CD14-positive monocyte (primary cell): Measurements from ENCODE around the gene DENND1B. TPM values are rescaled to one million over a fixed set of nuclear protein-coding genes. Genes with fewer than 3 reads are reported as not detected.

ENCODE experiments used
- DNase-seq, 3 donors: peaks; one replicate each; pipeline ENCODE4 v3.0.0-alpha.2; 2011 to 2022
- H2AFZ ChIP-seq: 2 replicates; pipeline ENCODE4 v1.6.0; 2012; ENCODE audit warnings: mild to moderate bottlenecking, low read depth, low read length, inconsistent platforms; ENCODE audit not compliant: insufficient read depth, poor library complexity, severe bottlenecking
- H3K27ac ChIP-seq, 2 donors: 1 replicate in 1 of 2; 2 replicates in 1 of 2; pipeline ENCODE4 v1.5.1; 2012 to 2013; ENCODE audit warnings: low read length in 2 of 2, control low read depth in 1 of 2, inconsistent platforms in 1 of 2, low read depth in 1 of 2, mild to moderate bottlenecking in 1 of 2
- H3K27me3 ChIP-seq, 2 donors: one replicate each; pipeline versions ENCODE4 v1.6.0 to v1.6.1; 2011 to 2013; ENCODE audit warnings: low read length in 2 of 2; ENCODE audit not compliant: control insufficient read depth in 2 of 2, insufficient read depth in 2 of 2
- H3K36me3 ChIP-seq, 2 donors: replicated peaks in 1 of 2; 1 replicate in 1 of 2; 2 replicates in 1 of 2; pipeline versions ENCODE4 v1.5.1 to v1.6.1; 2012 to 2013; ENCODE audit warnings: low read length in 2 of 2, control low read depth in 1 of 2, inconsistent platforms in 1 of 2, mild to moderate bottlenecking in 1 of 2; ENCODE audit not compliant: insufficient read depth in 2 of 2, control insufficient read depth in 1 of 2
- H3K4me1 ChIP-seq, 2 donors: 1 replicate in 1 of 2; 2 replicates in 1 of 2; pipeline versions ENCODE4 v1.5.1 to v1.6.1; 2012 to 2013; ENCODE audit warnings: low read length in 2 of 2, control low read depth in 1 of 2, inconsistent platforms in 1 of 2, mild to moderate bottlenecking in 1 of 2, moderate library complexity in 1 of 2; ENCODE audit not compliant: insufficient read depth in 2 of 2, control insufficient read depth in 1 of 2
- H3K4me2 ChIP-seq: replicated peaks from 2 replicates; pipeline ENCODE3; 2012; ENCODE audit warnings: low read length, moderate library complexity, mild to moderate bottlenecking; ENCODE audit not compliant: poor library complexity, severe bottlenecking; ENCODE audit errors: extremely low read depth
- H3K4me3 ChIP-seq, 3 experiments: fragments of 200-600 bp in 1 of 3; sonication (generic) in 1 of 3; replicated peaks in 1 of 3; 1 replicate in 2 of 3; 2 replicates in 1 of 3; pipeline ENCODE4 v1.5.1; 2011 to 2013; ENCODE audit warnings: low read length in 3 of 3, mild to moderate bottlenecking in 3 of 3, control low read depth in 2 of 3, low read depth in 2 of 3, inconsistent platforms in 1 of 3, moderate library complexity in 1 of 3
- H3K79me2 ChIP-seq: 2 replicates; pipeline ENCODE4 v1.6.0; 2012; ENCODE audit warnings: mild to moderate bottlenecking, control low read depth, inconsistent platforms, low read length, moderate library complexity; ENCODE audit not compliant: insufficient read depth
- H3K9ac ChIP-seq: 2 replicates; pipeline ENCODE4 v1.6.0; 2017; ENCODE audit warnings: low read length, mild to moderate bottlenecking; ENCODE audit not compliant: insufficient read depth, poor library complexity, severe bottlenecking
- H3K9me3 ChIP-seq, 2 donors: replicated peaks in 1 of 2; 1 replicate in 1 of 2; 2 replicates in 1 of 2; pipeline versions ENCODE4 v1.5.1 to v1.6.1; 2012 to 2013; ENCODE audit warnings: low read length in 2 of 2, control low read depth in 1 of 2; ENCODE audit not compliant: control insufficient read depth in 1 of 2, insufficient read depth in 1 of 2
- H4K20me1 ChIP-seq: 2 replicates; pipeline ENCODE4 v1.6.0; 2012; ENCODE audit warnings: mild to moderate bottlenecking, low read length, control low read depth, moderate library complexity; ENCODE audit not compliant: insufficient read depth
- H3K27ac Mint-ChIP-seq, 7 donors: one replicate each; pipeline ENCODE4 v1.8.0; 2020; ENCODE audit warnings: mild to moderate bottlenecking in 7 of 7, mixed read lengths in 7 of 7, moderate library complexity in 6 of 7, inconsistent platforms in 2 of 7
- H3K27me3 Mint-ChIP-seq, 3 donors: one replicate each; pipeline ENCODE4 v1.8.0; 2021 to 2022; ENCODE audit warnings: low read depth in 3 of 3, mild to moderate bottlenecking in 3 of 3, mixed read lengths in 3 of 3, moderate library complexity in 3 of 3, inconsistent platforms in 1 of 3
- H3K36me3 Mint-ChIP-seq, 2 donors: one replicate each; pipeline ENCODE4 v1.8.0; 2020; ENCODE audit warnings: mixed read lengths in 2 of 2, inconsistent platforms in 1 of 2, mild to moderate bottlenecking in 1 of 2
- H3K4me1 Mint-ChIP-seq: one replicate; pipeline ENCODE4 v1.8.0; 2020; ENCODE audit warnings: mild to moderate bottlenecking, mixed read lengths
- H3K4me3 Mint-ChIP-seq, 2 donors: one replicate each; pipeline ENCODE4 v1.8.0; 2020; ENCODE audit warnings: mild to moderate bottlenecking in 2 of 2, mixed read lengths in 2 of 2, moderate library complexity in 1 of 2
- H3K9me3 Mint-ChIP-seq, 7 donors: one replicate each; pipeline ENCODE4 v1.8.0; 2020 to 2022; ENCODE audit warnings: mixed read lengths in 7 of 7, mild to moderate bottlenecking in 6 of 7, moderate library complexity in 6 of 7, inconsistent platforms in 2 of 7
- WGBS: methylation state at CpG from one replicate; pipeline ENCODE4 v1.1.5; 2013; ENCODE audit warnings: missing lambda C conversion rate; ENCODE audit not compliant: insufficient coverage; 5-methylcytosine and 5-hydroxymethylcytosine counted together
- intact Hi-C, 2 donors: fragments of 100-400 bp; cut with micrococcal nuclease; formaldehyde crosslinking; loops; one replicate each; pipeline versions ENCODE4 v1.15.0 to v1.15.1; 2023
- polyA plus RNA-seq, 3 donors: library from polyadenylated mRNA; depleted of rRNA in 1 of 3; unstranded in 2 of 3; stranded (reverse) in 1 of 3; fragments of 300-500 nt in 2 of 3; fragments of >200 nt in 1 of 3; fragmentation: Illumina TruSeq in 2 of 3; gene quantifications; 1 replicate in 2 of 3; 2 replicates in 1 of 3; pipeline ENCODE4 v1.2.3, GENCODE V29; 2012 to 2021
- TF ChIP-seq, protein P1 (sequence below): fragments of 200-600 bp; IDR thresholded peaks from one replicate; pipeline ENCODE4 v1.8.0; 2022; ENCODE audit warnings: antibody characterized with exemption, mild to moderate bottlenecking

Gene DENND1B
- polyA plus RNA-seq, 3 donors, result 3.0 to 8.2 (median 5.7) TPM

DNA sequence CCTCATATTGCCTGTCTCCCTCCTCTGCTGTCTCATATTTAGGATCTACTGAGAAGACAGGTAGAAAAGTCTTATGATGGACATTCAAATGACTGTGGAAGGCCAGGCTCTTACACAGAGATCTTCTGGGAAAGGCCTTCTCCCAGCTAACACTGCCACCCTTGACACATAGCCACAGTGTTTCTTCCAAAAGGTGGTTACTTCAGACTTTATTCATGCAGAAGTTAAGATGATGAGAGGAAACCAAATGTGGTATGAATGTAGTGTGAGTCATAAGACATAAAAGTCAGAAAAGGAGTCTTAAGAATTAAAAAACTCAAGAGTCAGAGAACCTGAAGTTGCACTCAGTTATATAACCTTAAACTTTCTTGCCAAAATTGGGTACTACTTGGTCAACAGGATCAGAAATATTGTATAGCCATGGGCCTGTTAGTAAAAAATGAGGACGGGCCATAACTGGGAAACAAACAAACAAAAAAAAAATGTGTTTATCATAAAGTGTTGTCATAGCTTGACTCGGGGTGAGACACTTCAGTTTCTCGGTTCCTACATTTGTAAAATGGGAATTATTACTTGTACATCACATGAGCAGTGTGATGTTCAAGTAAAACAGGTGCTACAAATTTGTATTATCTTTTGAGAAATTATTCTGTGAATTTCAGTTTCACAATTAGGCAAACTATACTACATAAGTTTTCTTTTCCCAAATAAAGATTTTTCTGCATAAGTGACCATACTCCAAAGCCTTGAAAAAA is 1.2 kb upstream of the DENND1B start:
- Histone ChIP-seq H3K9me3 (no peaks in the 10 kb centered on the region), H3K79me2 (peaks cover 31% of the 10 kb centered on the region), H3K4me3 (peak overlapping the region in 1 of 3 experiments; percentile 82), H3K4me2 (peak overlapping the region; percentile 83), H3K27ac (peak overlapping the region in 1 of 2 donors; percentile 87), H3K27me3 (no peaks in the 10 kb centered on the region), H4K20me1 (no peaks in the 10 kb centered on the region), H3K4me1 (peaks cover 34 to 67% of the 10 kb centered on the region in 2 donors), H3K9ac (peak overlapping the region; percentile 22), H2AFZ (peak overlapping the region; percentile 89), H3K36me3 (no peaks in the 10 kb centered on the region)
- H3K4me3 Mint-ChIP-seq, result peak overlapping the region; percentile 78 to 86
- no CpG with 5 or more reads among the region's 3 CpGs for WGBS
- TF ChIP-seq, protein P1, sequence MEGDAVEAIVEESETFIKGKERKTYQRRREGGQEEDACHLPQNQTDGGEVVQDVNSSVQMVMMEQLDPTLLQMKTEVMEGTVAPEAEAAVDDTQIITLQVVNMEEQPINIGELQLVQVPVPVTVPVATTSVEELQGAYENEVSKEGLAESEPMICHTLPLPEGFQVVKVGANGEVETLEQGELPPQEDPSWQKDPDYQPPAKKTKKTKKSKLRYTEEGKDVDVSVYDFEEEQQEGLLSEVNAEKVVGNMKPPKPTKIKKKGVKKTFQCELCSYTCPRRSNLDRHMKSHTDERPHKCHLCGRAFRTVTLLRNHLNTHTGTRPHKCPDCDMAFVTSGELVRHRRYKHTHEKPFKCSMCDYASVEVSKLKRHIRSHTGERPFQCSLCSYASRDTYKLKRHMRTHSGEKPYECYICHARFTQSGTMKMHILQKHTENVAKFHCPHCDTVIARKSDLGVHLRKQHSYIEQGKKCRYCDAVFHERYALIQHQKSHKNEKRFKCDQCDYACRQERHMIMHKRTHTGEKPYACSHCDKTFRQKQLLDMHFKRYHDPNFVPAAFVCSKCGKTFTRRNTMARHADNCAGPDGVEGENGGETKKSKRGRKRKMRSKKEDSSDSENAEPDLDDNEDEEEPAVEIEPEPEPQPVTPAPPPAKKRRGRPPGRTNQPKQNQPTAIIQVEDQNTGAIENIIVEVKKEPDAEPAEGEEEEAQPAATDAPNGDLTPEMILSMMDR, result no peak
- H3K9me3 Mint-ChIP-seq, result no peaks in the 10 kb centered on the region
- peak overlapping the region; percentile 79 to 95 (median 91) for H3K27ac Mint-ChIP-seq
- H3K36me3 Mint-ChIP-seq, result peaks cover 0 to 2% of the 10 kb centered on the region in 2 donors
- no peaks in the 10 kb centered on the region for H3K27me3 Mint-ChIP-seq
- intact Hi-C loops, result loop anchor here (5.0 kb wide), 1 partner anchor 61 kb away; no protein-coding TSS in a partner anchor
- DNase-seq, result peak; percentile 59 to 82 (median 77)
- peaks cover 64% of the 10 kb centered on the region for H3K4me1 Mint-ChIP-seq

- H3K4me1 Mint-ChIP-seq, result peaks cover 71% of the 10 kb centered on the region
- Histone ChIP-seq H3K27me3 (no peaks in the 10 kb centered on the region), H2AFZ (peak overlapping the region; percentile 89), H3K9ac (peak overlapping the region; percentile 84), H3K27ac (peak overlapping the region; percentile 37 to 87), H4K20me1 (no peaks in the 10 kb centered on the region), H3K4me2 (peak overlapping the region; percentile 83), H3K4me1 (peaks cover 34 to 73% of the 10 kb centered on the region in 2 donors), H3K9me3 (no peaks in the 10 kb centered on the region), H3K4me3 (peak overlapping the region; percentile 59 to 96 (median 82)), H3K79me2 (peaks cover 45% of the 10 kb centered on the region), H3K36me3 (no peaks in the 10 kb centered on the region)
- intact Hi-C loops, result loop anchor here (5.0 kb wide), 1 partner anchor 63 kb away; no protein-coding TSS in a partner anchor
- peaks cover 0 to 1% (median 0%) of the 10 kb centered on the region in 3 donors for H3K27me3 Mint-ChIP-seq
- TF ChIP-seq, protein P1, result no peak
- DNase-seq, result peak; percentile 40 to 72 (median 49)
- H3K4me3 Mint-ChIP-seq, result peak overlapping the region; percentile 84 to 94
- peak overlapping the region; percentile 42 to 91 (median 82) for H3K27ac Mint-ChIP-seq
- no peaks in the 10 kb centered on the region for H3K9me3 Mint-ChIP-seq
- peaks cover 0 to 2% of the 10 kb centered on the region in 2 donors for H3K36me3 Mint-ChIP-seq
- WGBS, result under 1% methylated on average over 68 of the region's 71 CpGs
These were observed 606 bp downstream of the DENND1B start for GRCh38 chr1:197774466-197775281.
